Measurements from ENCODE around the gene PSMC3IP. TPM values are rescaled to one million over a fixed set of nuclear protein-coding genes. Genes with fewer than 3 reads are reported as not detected.
"Not testable (repeated sequence)": the region's sequence is repeated elsewhere in the genome, so short reads cannot be mapped to it uniquely, and the experiment has no call there.

The PSMC3IP gene
- total RNA-seq, 1 donor from 2014 or later, result 22.6 TPM

- TF ChIP-seq, protein P1, sequence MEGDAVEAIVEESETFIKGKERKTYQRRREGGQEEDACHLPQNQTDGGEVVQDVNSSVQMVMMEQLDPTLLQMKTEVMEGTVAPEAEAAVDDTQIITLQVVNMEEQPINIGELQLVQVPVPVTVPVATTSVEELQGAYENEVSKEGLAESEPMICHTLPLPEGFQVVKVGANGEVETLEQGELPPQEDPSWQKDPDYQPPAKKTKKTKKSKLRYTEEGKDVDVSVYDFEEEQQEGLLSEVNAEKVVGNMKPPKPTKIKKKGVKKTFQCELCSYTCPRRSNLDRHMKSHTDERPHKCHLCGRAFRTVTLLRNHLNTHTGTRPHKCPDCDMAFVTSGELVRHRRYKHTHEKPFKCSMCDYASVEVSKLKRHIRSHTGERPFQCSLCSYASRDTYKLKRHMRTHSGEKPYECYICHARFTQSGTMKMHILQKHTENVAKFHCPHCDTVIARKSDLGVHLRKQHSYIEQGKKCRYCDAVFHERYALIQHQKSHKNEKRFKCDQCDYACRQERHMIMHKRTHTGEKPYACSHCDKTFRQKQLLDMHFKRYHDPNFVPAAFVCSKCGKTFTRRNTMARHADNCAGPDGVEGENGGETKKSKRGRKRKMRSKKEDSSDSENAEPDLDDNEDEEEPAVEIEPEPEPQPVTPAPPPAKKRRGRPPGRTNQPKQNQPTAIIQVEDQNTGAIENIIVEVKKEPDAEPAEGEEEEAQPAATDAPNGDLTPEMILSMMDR (conservative IDR thresholded peaks at IDR 0.05), result no peak
- no peak for DNase-seq (ENCODE audit: extremely low spot score, unreplicated experiment)
- Mint-ChIP-seq H3K36me3 (peaks cover 4% of the 10 kb centered on the region), H3K27ac (peak overlapping the region; percentile 88), H3K27me3 (no peaks in the 10 kb centered on the region), H3K9me3 (no peaks in the 10 kb centered on the region), H3K4me1 (ENCODE audit: unreplicated experiment) (peaks cover 21% of the 10 kb centered on the region), H3K4me3 (peak overlapping the region; percentile 92)
Observed at GRCh38 chr17:42562388-42563142, 15.0 kb downstream of the PSMC3IP start.

DNA sequence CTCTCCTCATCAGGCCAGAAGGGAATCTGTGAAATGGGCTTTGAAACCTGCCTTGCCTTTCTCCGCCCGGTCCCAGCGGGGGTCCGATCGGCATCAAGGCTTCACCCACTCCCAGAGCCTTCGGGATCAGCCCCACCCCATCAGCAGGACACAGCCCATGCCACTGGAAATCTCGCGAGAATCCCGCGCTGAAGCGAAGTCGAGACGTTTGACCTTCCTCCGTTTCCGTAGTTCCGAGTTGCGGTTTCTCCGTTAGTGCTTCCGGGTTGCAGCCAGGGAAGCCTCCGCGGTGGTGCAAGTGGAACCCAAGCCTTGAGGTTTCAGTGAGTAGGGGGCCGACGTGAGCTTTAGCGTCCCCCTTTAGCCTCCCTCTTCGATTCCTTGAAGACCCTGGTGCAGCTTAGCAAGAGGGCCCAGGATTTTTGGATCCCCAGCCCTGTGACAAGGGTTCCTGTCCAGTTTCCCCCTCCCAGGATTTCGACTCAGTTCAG lies 15.6 kb downstream of the PSMC3IP start, which contains the start of gene COASY:
Gene COASY, plus strand, starts transcription at position 252 of the 491 bp plus-strand sequence. CDS start 475 bp downstream, outside the sequence.
- no peaks in the 10 kb centered on the region for H3K27me3 Mint-ChIP-seq
- no peaks in the 10 kb centered on the region for H3K9me3 Mint-ChIP-seq
- peaks cover 23% of the 10 kb centered on the region for H3K4me1 Mint-ChIP-seq (ENCODE audit: unreplicated experiment)
- DNase-seq (ENCODE audit: extremely low spot score, unreplicated experiment), result peak; percentile 95
- peaks cover 3% of the 10 kb centered on the region for H3K36me3 Mint-ChIP-seq
- TF ChIP-seq, protein P1 (conservative IDR thresholded peaks at IDR 0.05), result no peak
- H3K27ac Mint-ChIP-seq, result peak within 1 kb of the TSS; percentile 88
- H3K4me3 Mint-ChIP-seq, result peak within 1 kb of the TSS; percentile 92

GRCh38 chr17:42560246-42560645 lies 17.3 kb downstream of the PSMC3IP start:
- H3K36me3 Mint-ChIP-seq, result peaks cover 3% of the 10 kb centered on the region
- H3K27ac Mint-ChIP-seq, result peak overlapping the region; percentile 59
- H3K4me1 Mint-ChIP-seq (ENCODE audit: unreplicated experiment), result peaks cover 25% of the 10 kb centered on the region
- H3K4me3 Mint-ChIP-seq, result peak overlapping the region; percentile 81
- TF ChIP-seq, protein P1 (conservative IDR thresholded peaks at IDR 0.05), result no peak
- no peaks in the 10 kb centered on the region for H3K9me3 Mint-ChIP-seq
- no peak for DNase-seq (ENCODE audit: extremely low spot score, unreplicated experiment)
- H3K27me3 Mint-ChIP-seq, result no peaks in the 10 kb centered on the region

DNA sequence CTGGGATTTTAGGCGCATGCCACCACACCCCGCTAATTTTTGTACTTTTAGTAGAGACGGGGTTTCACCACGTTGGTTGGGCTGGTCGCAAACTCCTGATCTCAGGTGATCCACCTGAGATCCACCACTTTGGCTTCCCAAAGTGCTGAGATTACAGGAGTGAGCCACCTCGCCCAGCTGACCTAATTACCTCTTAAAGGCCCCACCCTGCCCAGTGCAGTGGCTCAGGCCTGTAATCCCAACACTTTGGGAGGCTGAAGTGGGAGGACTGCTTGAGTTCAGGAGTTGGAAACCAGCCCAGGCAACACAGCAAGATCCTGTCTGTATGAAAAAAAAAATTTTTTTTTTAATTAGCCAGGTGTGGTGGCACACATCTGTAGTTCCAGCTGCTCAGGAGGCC lies 18.5 kb downstream of the PSMC3IP start:
- TF ChIP-seq, protein P1 (conservative IDR thresholded peaks at IDR 0.05), result no peak
- no peak for DNase-seq (ENCODE audit: extremely low spot score, unreplicated experiment)
- Mint-ChIP-seq H3K9me3 (no peaks in the 10 kb centered on the region), H3K4me3 (no peak overlapping the region), H3K27me3 (no peaks in the 10 kb centered on the region), H3K36me3 (peaks cover 3% of the 10 kb centered on the region), H3K27ac (no peak overlapping the region), H3K4me1 (ENCODE audit: unreplicated experiment) (peaks cover 29% of the 10 kb centered on the region)

- H3K9me3 Mint-ChIP-seq; H3K36me3 Mint-ChIP-seq; H3K27me3 Mint-ChIP-seq; DNase-seq (ENCODE audit: extremely low spot score, unreplicated experiment); H3K27ac Mint-ChIP-seq: not testable (repeated sequence)
- peaks cover 19% of the 10 kb centered on the region for H3K4me1 Mint-ChIP-seq (ENCODE audit: unreplicated experiment)
- TF ChIP-seq, protein P1 (conservative IDR thresholded peaks at IDR 0.05), result peak; percentile 42
- peak overlapping the region; percentile 47 for H3K4me3 Mint-ChIP-seq
Observed at GRCh38 chr17:42555961-42556617, 21.4 kb downstream of the PSMC3IP start.

All from type B pancreatic cell (in vitro differentiated cells).